HG03196 (cell line): ENCODE data around the gene CSTF2T.

Experiments
- ATAC-seq: cut with Tn5 transposase; IDR thresholded peaks from one replicate; pipeline ENCODE4 v1.9.1; 2021; ENCODE audit not compliant: unreplicated experiment

CSTF2T gene

GRCh38 chr10:51699475-51700227, at the start of gene CSTF2T:
CSTF2T (minus strand) TSS chr10:51699595; CDS start chr10:51699549, 46 bp downstream.
- peak; percentile 94 for ATAC-seq

GRCh38 chr10:51748959-51749358, 49.6 kb upstream of the CSTF2T start:
- no peak for ATAC-seq

- ATAC-seq, result no peak
These were observed 47.8 kb upstream of the CSTF2T start for GRCh38 chr10:51747216-51747615.

GRCh38 chr10:51745397-51745796, 46.0 kb upstream of the CSTF2T start:
- ATAC-seq, result no peak

- no peak for ATAC-seq
These were observed 45.0 kb upstream of the CSTF2T start for GRCh38 chr10:51744235-51745000.

GRCh38 chr10:51743146-51743545, 43.8 kb upstream of the CSTF2T start:
- ATAC-seq, result peak; percentile 99

- no peak for ATAC-seq
These were observed 33.7 kb upstream of the CSTF2T start for GRCh38 chr10:51733057-51733456.

GRCh38 chr10:51729822-51730555, 30.6 kb upstream of the CSTF2T start:
- no peak for ATAC-seq

- no peak for ATAC-seq
These were observed 24.6 kb upstream of the CSTF2T start for GRCh38 chr10:51724038-51724437.

- no peak for ATAC-seq
These were observed 19.5 kb upstream of the CSTF2T start for GRCh38 chr10:51718804-51719291.

- ATAC-seq, result no peak
These were observed 17.6 kb upstream of the CSTF2T start for GRCh38 chr10:51716981-51717380.

GRCh38 chr10:51711519-51711891, 12.1 kb upstream of the CSTF2T start:
- ATAC-seq, result no peak

GRCh38 chr10:51709324-51709972, 10.1 kb upstream of the CSTF2T start:
- no peak for ATAC-seq

- no peak for ATAC-seq
These were observed 9.2 kb upstream of the CSTF2T start for GRCh38 chr10:51708609-51709008.

- ATAC-seq, result no peak
These were observed 8.5 kb upstream of the CSTF2T start for GRCh38 chr10:51707821-51708424.

GRCh38 chr10:51707392-51707791, 8.0 kb upstream of the CSTF2T start:
- ATAC-seq, result no peak

- ATAC-seq, result no peak
These were observed 6.8 kb upstream of the CSTF2T start for GRCh38 chr10:51706225-51706624.

GRCh38 chr10:51705774-51706173, 6.4 kb upstream of the CSTF2T start:
- no peak for ATAC-seq

- no peak for ATAC-seq
These were observed 928 bp upstream of the CSTF2T start for GRCh38 chr10:51700228-51700817.

GRCh38 chr10:51699145-51699474, 285 bp downstream of the CSTF2T start:
- ATAC-seq, result peak; percentile 12
